GM12874 (cell line): ENCODE data around the gene ZNF761.

Source experiments
- CTCF ChIP-seq: IDR thresholded peaks from 2 replicates; pipeline ENCODE4 v1.5.1; 2011; ENCODE audit warnings: low read depth, mild to moderate bottlenecking, control low read depth, low read length, moderate library complexity; ENCODE audit not compliant: insufficient read depth

ZNF761 gene

GRCh38 chr19:53462861-53463260, 31.1 kb downstream of the ZNF761 start:
- no peak for TF ChIP-seq CTCF

DNA sequence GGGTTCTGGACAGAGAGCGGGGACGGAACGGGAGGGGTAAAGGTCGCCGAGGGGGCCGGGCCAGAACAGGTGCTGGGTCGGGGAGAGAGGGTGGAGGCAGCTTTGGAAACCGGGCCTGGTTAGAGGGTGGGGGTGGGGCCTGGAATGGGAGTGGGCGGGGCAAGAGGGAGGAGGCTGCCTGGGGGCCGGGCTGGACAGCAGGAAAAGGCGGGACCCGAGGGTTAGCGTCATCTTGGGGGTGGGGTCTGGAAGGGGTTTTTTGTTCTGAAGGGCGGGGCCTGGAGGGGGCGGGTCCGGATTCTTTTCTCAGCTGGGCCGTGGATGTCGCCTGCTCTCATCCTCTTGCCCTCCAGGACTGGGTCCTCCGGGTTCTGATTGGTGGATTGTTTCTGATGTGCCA, 31.5 kb downstream of the ZNF761 start:
- TF ChIP-seq CTCF = no peak

DNA sequence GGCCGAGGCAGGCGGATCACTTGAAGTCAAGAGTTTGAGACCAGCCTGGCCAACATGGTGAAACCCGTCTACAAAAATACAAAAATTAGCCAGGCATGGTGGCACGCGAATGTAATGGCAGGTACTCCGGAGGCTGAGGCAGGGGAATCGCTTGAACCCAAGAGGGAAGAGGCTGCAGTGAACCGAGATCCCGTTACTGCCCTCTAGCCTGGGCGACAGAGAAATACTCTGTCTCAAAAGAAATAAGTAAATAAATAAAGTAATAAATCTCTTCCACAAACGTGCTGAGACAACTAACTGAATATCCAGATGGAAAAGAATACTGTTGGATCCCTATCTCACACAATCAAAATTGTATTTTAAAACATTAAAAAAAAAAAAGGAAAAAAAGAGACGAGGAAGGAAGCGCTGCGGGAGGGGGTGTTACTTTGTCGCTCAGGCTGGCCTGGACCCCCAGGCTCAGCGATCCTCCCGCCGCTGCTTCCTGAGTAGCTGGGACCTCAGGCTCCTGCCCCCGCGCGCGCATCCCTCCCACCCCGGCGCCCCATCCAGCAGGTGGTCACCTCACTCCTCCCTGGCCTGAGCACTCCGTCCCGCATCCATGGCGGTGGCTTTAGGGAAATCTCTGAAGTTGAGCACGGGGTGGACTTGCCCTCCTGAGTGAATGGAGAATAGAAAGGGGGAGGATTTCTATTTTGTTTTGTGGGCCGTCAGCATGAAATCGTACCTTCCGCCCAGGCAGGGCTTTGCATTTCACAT, 35.1 kb downstream of the ZNF761 start:
- TF ChIP-seq CTCF = no peak

DNA sequence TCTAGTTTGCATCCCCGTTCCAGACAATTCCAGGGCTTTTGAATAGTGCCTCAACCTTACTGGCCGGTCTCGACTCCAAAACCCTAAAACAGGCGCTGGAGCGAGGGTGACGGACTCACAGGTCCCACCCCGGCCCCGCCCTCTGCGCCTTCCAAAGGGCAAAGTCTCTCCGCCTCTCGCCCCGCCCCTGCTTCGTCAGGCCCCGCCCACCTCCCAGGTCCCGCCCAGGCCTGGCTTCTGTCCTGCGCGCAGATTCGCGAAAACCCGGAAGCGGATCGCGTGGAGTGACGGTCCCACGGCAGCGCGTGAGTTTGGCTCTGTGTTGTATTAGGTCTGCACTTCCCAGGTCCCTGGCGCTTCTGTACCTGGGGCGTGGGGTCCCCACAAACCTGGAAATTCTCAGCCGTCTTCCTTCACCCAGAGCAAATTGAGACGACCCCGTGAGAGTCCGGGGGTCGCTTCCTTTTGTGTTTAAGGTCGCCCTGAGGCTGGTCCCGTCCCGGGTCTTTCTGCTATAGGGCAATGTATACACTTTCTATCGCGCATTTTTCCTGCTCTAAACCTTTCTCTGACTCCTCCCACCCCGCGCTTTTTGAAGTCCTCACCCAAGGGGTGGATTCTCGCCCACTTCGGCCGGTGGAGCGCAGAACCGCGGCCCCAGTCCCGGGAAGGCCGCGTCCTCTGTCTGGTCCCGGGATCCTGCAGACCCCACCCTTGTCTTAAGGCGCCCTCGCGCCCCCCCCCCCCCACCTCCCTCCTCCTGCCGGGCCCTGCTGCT, 35.9 kb downstream of the ZNF761 start, which contains the start of gene ZNF813:
ZNF813 (plus strand) TSS at position 249 of the 778 bp plus-strand sequence. CDS start 16,090 bp downstream, outside the sequence.
- no peak for TF ChIP-seq CTCF

- no peak for TF ChIP-seq CTCF
Observed at GRCh38 chr19:53471916-53472315, 40.1 kb downstream of the ZNF761 start.

DNA sequence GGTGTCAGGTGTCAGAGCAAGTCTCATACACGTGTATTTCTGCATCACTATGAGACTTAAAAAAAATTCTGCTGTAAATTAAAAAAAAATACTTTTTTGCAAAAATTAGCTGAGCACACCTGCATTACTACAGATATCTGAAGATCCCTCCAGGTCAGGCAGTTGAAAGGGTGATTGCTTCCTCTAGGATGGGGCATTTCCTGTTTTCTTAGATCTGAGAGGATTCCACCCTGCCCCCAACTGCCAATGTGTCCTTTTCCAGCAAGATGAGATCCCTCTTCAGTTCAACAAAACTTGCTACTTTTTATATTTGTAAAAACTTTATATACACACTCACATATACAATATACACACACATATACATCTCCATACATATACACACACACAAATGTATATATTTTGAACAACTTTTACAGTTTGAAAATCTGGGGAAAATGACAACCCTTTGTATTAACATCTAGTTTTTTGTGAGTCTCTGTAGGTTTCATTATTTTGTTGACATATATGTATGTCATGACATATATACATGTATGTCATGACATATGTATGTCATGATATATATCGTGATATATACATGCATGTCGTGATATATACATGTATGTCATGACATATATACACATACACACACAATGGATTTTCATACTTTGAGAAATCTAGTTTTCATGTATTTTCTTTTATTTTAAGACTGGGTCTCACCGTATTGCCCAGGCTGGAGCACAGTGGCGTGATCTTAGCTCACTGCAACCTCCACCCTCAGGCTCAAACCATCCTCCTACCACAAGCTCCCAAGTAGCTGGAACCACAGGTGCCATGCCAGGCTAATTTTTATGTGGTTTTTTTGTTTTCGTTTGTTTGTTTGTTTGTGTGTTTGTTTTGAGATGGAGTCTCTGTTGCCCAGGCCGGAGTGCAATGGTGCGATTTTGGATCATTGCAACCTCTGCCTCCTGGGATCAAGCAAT, 53.5 kb downstream of the ZNF761 start:
- TF ChIP-seq CTCF = no peak
